Fibroblast of lung (primary cell): ENCODE data around the gene SPATA6L. TPM values are rescaled to one million over a fixed set of nuclear protein-coding genes. Genes with fewer than 3 reads are reported as not detected.
A peak's percentile ranks its signal among the peaks of the same experiment; 100 is the strongest.
"Not testable (repeated sequence)": the region's sequence is repeated elsewhere in the genome, so short reads cannot be mapped to it uniquely, and the experiment has no call there.

ENCODE experiments used
- DNase-seq, 2 donors: peaks; one replicate each; pipeline versions ENCODE4 v3.0.0 to v3.0.0-alpha.2; 2010; ENCODE audit warnings: low read depth in 2 of 2
- H2AFZ ChIP-seq: 2 replicates; pipeline ENCODE4 v1.5.1; 2012; ENCODE audit warnings: low read length, control low read depth, inconsistent platforms
- H3K27ac ChIP-seq: 2 replicates; pipeline ENCODE4 v1.5.1; 2011; ENCODE audit warnings: low read length, control low read depth; ENCODE audit not compliant: insufficient read depth
- H3K27me3 ChIP-seq: 2 replicates; pipeline ENCODE4 v1.5.1; 2011; ENCODE audit warnings: mild to moderate bottlenecking, low read length; ENCODE audit not compliant: control insufficient read depth, insufficient read depth
- H3K36me3 ChIP-seq: 2 replicates; pipeline ENCODE4 v1.5.1; 2011; ENCODE audit warnings: low read length; ENCODE audit not compliant: control insufficient read depth, insufficient read depth
- H3K4me1 ChIP-seq: 2 replicates; pipeline ENCODE4 v1.5.1; 2011; ENCODE audit warnings: low read length; ENCODE audit not compliant: control insufficient read depth, insufficient read depth; ENCODE audit errors: extremely low read depth
- H3K4me2 ChIP-seq: 2 replicates; pipeline ENCODE4 v1.5.1; 2011; ENCODE audit warnings: low read length, control low read depth; ENCODE audit not compliant: insufficient read depth; ENCODE audit errors: extremely low read depth
- H3K4me3 ChIP-seq, 4 experiments: fragments of 200-600 bp in 1 of 4; sonication (generic) in 1 of 4; replicated peaks in 1 of 4; 2 replicates each; pipeline ENCODE4 v1.5.1; 2011 to 2016; ENCODE audit warnings: low read length in 4 of 4, low read depth in 3 of 4, mild to moderate bottlenecking in 3 of 4, control low read depth in 2 of 4, inconsistent platforms in 1 of 4, mixed read lengths in 1 of 4; ENCODE audit not compliant: insufficient read depth in 1 of 4; ENCODE audit errors: control extremely low read depth in 1 of 4
- H3K79me2 ChIP-seq: 2 replicates; pipeline ENCODE4 v1.5.1; 2012; ENCODE audit warnings: mild to moderate bottlenecking, low read length, inconsistent platforms; ENCODE audit not compliant: control insufficient read depth, insufficient read depth
- H3K9ac ChIP-seq: 2 replicates; pipeline ENCODE4 v1.5.1; 2011; ENCODE audit warnings: mild to moderate bottlenecking, low read length, control low read depth; ENCODE audit not compliant: insufficient read depth
- H3K9me3 ChIP-seq: 2 replicates; pipeline ENCODE4 v1.5.1; 2012; ENCODE audit warnings: low read depth, low read length; ENCODE audit not compliant: control insufficient read depth, insufficient read depth
- H4K20me1 ChIP-seq: 2 replicates; pipeline ENCODE4 v1.5.1; 2011; ENCODE audit warnings: low read length; ENCODE audit not compliant: control insufficient read depth, insufficient read depth; ENCODE audit errors: extremely low read depth
- EZH2 ChIP-seq: IDR thresholded peaks from 2 replicates; pipeline ENCODE4 v1.5.1; 2012; ENCODE audit warnings: low read length, control low read depth, mild to moderate bottlenecking; ENCODE audit errors: missing control alignments
- polyA plus RNA-seq, 2 donors: library from polyadenylated mRNA; depleted of rRNA in 1 of 2; stranded (reverse) in 1 of 2; unstranded in 1 of 2; fragments of >200 nt; gene quantifications; 2 replicates each; pipeline ENCODE4 v1.2.1, GENCODE V29; 2011 to 2012; ENCODE audit warnings: missing spikeins in 1 of 2
- total RNA-seq: library from RNA; depleted of rRNA; stranded (reverse); fragments of >200 nt; gene quantifications from 2 replicates; pipeline ENCODE4 v1.2.1, GENCODE V29; 2014
- TF ChIP-seq, protein P1 (sequence below), 2 donors: IDR thresholded peaks in 1 of 2; conservative IDR thresholded peaks in 1 of 2; 1 replicate in 1 of 2; 2 replicates in 1 of 2; pipeline ENCODE4 v1.5.1; 2011 to 2012; ENCODE audit warnings: low read length in 2 of 2, control low read depth in 1 of 2, inconsistent platforms in 1 of 2, low read depth in 1 of 2, mild to moderate bottlenecking in 1 of 2

Gene SPATA6L
- total and polyA plus RNA-seq, 2 donors (not counting 1 experiment from before 2014, with no cell fraction given): 0.54 to 1.2 TPM

DNA sequence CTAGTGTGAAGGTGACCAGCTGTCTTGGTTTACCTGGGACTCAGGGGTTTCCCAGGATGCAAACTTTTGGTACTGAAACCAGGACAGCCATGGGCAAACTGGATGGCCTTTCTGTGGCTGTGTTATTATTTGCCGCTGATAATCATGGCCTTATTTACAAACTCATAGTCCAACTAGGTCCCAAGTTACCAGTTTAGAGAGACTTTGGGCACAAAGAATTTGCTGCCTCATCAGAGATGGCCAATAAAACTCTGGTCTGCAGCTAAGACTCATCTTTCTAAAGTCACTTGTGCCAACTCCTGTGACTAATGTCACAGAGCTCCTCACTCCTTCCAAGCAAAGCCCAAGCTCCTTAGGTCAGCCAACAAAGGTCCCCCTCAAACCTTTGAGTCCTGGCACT is 51.7 kb downstream of the SPATA6L start:
- no peak overlapping the region for H2AFZ ChIP-seq
- no peak overlapping the region for H3K9ac ChIP-seq
- no peak overlapping the region for H3K4me2 ChIP-seq
- H3K79me2 ChIP-seq: no peaks in the 10 kb centered on the region
- H4K20me1 ChIP-seq: no peaks in the 10 kb centered on the region
- H3K4me1 ChIP-seq: no peaks in the 10 kb centered on the region
- no peak overlapping the region for H3K27ac ChIP-seq
- TF ChIP-seq EZH2: no peak
- H3K27me3 ChIP-seq: no peaks in the 10 kb centered on the region
- H3K9me3 ChIP-seq: no peaks in the 10 kb centered on the region
- DNase-seq: no peak
- no peak overlapping the region for H3K4me3 ChIP-seq
- no peaks in the 10 kb centered on the region for H3K36me3 ChIP-seq

DNA sequence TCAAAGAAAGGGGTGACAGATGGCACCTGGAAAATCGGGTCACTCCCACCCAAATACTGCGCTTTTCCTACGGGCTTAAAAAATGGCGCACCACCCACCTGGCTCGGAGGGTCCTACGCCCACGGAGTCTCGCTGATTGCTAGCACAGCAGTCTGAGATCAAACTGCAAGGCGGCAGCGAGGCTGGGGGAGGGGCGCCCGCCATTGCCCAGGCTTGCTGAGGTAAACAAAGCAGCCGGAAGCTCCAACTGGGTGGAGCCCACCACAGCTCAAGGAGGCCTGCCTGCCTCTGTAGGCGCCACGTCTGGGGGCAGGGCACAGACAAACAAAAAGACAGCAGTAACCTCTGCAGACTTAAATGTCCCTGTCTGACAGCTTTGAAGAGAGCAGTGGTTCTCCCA is 60.2 kb downstream of the SPATA6L start:
- not testable (repeated sequence) for H3K9ac ChIP-seq, H3K4me3 ChIP-seq, H3K79me2 ChIP-seq, DNase-seq, H3K27ac ChIP-seq, H2AFZ ChIP-seq, H3K9me3 ChIP-seq, H3K4me2 ChIP-seq, H4K20me1 ChIP-seq, H3K36me3 ChIP-seq, H3K4me1 ChIP-seq, H3K27me3 ChIP-seq

DNA sequence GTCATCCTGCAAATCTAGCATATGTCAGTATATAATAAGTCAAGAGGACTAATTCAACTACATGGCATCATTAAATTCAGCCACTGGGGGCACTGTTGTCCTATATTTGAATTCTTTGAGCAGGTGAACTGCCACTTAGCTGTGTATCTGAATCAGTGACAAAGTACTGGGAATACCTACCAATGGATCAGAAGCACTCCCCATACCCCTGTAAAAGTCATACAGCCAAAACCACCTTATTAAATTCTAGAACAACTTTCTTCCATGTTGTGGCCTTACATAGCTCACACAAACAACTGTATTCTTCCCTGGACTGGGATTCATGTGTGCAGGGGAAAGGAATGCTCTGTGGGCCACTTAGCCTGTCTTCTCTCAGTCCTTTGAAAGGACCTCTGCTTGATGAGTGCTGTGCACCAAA is 61.6 kb downstream of the SPATA6L start:
- Histone ChIP-seq H3K4me2 (no peak overlapping the region), H3K4me1 (no peaks in the 10 kb centered on the region), H3K9me3 (no peaks in the 10 kb centered on the region), H2AFZ (no peak overlapping the region), H3K4me3 (no peak overlapping the region), H3K36me3 (no peaks in the 10 kb centered on the region), H3K9ac (no peak overlapping the region), H3K79me2 (no peaks in the 10 kb centered on the region), H3K27ac (no peak overlapping the region), H4K20me1 (no peaks in the 10 kb centered on the region), H3K27me3 (no peaks in the 10 kb centered on the region)
- TF ChIP-seq, protein P1, sequence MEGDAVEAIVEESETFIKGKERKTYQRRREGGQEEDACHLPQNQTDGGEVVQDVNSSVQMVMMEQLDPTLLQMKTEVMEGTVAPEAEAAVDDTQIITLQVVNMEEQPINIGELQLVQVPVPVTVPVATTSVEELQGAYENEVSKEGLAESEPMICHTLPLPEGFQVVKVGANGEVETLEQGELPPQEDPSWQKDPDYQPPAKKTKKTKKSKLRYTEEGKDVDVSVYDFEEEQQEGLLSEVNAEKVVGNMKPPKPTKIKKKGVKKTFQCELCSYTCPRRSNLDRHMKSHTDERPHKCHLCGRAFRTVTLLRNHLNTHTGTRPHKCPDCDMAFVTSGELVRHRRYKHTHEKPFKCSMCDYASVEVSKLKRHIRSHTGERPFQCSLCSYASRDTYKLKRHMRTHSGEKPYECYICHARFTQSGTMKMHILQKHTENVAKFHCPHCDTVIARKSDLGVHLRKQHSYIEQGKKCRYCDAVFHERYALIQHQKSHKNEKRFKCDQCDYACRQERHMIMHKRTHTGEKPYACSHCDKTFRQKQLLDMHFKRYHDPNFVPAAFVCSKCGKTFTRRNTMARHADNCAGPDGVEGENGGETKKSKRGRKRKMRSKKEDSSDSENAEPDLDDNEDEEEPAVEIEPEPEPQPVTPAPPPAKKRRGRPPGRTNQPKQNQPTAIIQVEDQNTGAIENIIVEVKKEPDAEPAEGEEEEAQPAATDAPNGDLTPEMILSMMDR (conservative IDR thresholded peaks at IDR 0.05 in 1 of 2, IDR thresholded peaks at IDR 0.05 in 1 of 2; ENCODE audit: low read depth in 1 of 2, low read length in 2 of 2): peak; percentile 43 to 51
- no peak for TF ChIP-seq EZH2
- DNase-seq: peak; percentile 44 to 66

DNA sequence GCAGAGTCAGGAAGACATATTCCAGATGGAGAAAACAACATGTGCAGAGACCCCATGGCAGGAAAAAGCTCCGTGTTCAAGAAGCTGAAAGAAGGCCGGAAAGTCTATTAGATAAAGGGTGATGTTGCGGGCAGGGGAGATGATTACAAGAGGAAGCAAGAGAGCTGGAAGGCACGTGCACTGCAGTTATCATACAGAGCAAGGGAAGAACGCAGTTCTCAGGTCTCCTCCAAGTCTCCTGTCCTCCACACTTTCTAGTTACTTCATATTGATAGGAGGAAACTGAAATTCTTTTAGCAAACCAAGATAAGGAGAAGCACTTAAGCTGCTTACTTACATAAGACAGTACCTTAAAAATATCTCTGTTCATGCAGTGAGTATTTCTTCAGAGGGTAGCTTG is 62.5 kb downstream of the SPATA6L start:
- no peak overlapping the region for H3K4me3 ChIP-seq
- no peaks in the 10 kb centered on the region for H3K4me1 ChIP-seq

More for the DNA sequence above, 62.5 kb downstream of the SPATA6L start:
- H3K4me2 ChIP-seq: no peak overlapping the region
- no peaks in the 10 kb centered on the region for H3K9me3 ChIP-seq
- H3K27me3 ChIP-seq: no peaks in the 10 kb centered on the region
- H3K79me2 ChIP-seq: no peaks in the 10 kb centered on the region
- H3K9ac ChIP-seq: no peak overlapping the region
- no peaks in the 10 kb centered on the region for H4K20me1 ChIP-seq
- no peak overlapping the region for H2AFZ ChIP-seq
- TF ChIP-seq, protein P1 (conservative IDR thresholded peaks at IDR 0.05 in 1 of 2, IDR thresholded peaks at IDR 0.05 in 1 of 2; ENCODE audit: low read depth in 1 of 2, low read length in 2 of 2): no peak
- TF ChIP-seq EZH2: no peak
- no peaks in the 10 kb centered on the region for H3K36me3 ChIP-seq
- H3K27ac ChIP-seq: no peak overlapping the region
- DNase-seq: no peak
